ENCODE results near the gene BOC.

DNA sequence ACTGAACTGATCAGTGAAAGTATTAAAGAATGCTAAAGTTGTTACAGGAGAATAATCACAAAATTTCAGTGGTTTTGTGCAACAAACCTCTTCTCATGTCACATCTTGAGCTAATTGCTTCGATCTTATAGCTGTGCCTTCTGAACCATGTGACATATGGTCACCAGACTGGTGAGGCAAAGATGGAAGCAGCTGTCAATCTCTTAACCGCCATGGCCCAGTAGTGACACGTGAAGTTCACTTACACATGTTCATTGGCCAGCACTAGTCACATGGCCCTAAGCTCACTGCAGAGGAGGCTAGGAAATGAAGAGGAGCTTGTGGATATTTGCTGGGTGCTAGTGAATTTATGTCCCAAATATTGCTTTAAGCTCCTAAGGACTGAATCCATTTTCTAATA, 32.5 kb downstream of the BOC start:
- TF ChIP-seq, protein P1, sequence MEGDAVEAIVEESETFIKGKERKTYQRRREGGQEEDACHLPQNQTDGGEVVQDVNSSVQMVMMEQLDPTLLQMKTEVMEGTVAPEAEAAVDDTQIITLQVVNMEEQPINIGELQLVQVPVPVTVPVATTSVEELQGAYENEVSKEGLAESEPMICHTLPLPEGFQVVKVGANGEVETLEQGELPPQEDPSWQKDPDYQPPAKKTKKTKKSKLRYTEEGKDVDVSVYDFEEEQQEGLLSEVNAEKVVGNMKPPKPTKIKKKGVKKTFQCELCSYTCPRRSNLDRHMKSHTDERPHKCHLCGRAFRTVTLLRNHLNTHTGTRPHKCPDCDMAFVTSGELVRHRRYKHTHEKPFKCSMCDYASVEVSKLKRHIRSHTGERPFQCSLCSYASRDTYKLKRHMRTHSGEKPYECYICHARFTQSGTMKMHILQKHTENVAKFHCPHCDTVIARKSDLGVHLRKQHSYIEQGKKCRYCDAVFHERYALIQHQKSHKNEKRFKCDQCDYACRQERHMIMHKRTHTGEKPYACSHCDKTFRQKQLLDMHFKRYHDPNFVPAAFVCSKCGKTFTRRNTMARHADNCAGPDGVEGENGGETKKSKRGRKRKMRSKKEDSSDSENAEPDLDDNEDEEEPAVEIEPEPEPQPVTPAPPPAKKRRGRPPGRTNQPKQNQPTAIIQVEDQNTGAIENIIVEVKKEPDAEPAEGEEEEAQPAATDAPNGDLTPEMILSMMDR (IDR thresholded peaks at IDR 0.05; ENCODE audit: poor library complexity) = no peak
- TF ChIP-seq EZH2 (IDR thresholded peaks at IDR 0.05; ENCODE audit: borderline replicate concordance) (no peak), EZH2phosphoT487 (IDR thresholded peaks at IDR 0.05; ENCODE audit: low read depth, severe bottlenecking, unreplicated experiment) (no peak)
